KMS-11 (cell line): ENCODE measurements around the gene DNTT.
A peak's percentile ranks its signal among the peaks of the same experiment; 100 is the strongest.

Experiments used
- H2AFZ ChIP-seq: fragments of 200-600 bp; sonication (generic); 2 replicates; pipeline ENCODE4 v1.6.1; 2016; ENCODE audit warnings: antibody characterized with exemption, mixed run types, low read depth
- H3K27ac ChIP-seq: fragments of 200-600 bp; sonication (generic); 2 replicates; pipeline ENCODE4 v1.6.1; 2016; ENCODE audit warnings: mild to moderate bottlenecking, mixed run types
- H3K27me3 ChIP-seq: fragments of 200-600 bp; sonication (generic); 2 replicates; pipeline ENCODE4 v1.6.1; 2017; ENCODE audit warnings: mild to moderate bottlenecking, low read depth, mixed run types, moderate library complexity; ENCODE audit not compliant: insufficient read depth
- H3K36me3 ChIP-seq: fragments of 200-600 bp; sonication (generic); 2 replicates; pipeline ENCODE4 v1.6.1; 2017; ENCODE audit warnings: mild to moderate bottlenecking, mixed run types; ENCODE audit not compliant: insufficient read depth
- H3K4me1 ChIP-seq: fragments of 200-600 bp; sonication (generic); 2 replicates; pipeline ENCODE4 v1.6.1; 2016; ENCODE audit warnings: mild to moderate bottlenecking, low read depth, mixed run types; ENCODE audit not compliant: poor library complexity, severe bottlenecking
- H3K4me2 ChIP-seq: fragments of 200-600 bp; sonication (generic); 2 replicates; pipeline ENCODE4 v1.7.0; 2016; ENCODE audit warnings: mild to moderate bottlenecking, mixed run types
- H3K4me3 ChIP-seq: fragments of 200-600 bp; sonication (generic); IDR thresholded peaks from 2 replicates; pipeline ENCODE4 v1.6.1; 2017; ENCODE audit warnings: low read depth, low read length, mixed read lengths; ENCODE audit not compliant: insufficient read depth
- H3K79me2 ChIP-seq: fragments of 200-600 bp; sonication (generic); 2 replicates; pipeline ENCODE4 v1.6.1; 2016; ENCODE audit warnings: low read depth, mixed run types; ENCODE audit not compliant: insufficient read depth
- H3K9ac ChIP-seq: fragments of 200-600 bp; sonication (generic); 2 replicates; pipeline ENCODE4 v1.6.1; 2016; ENCODE audit warnings: mild to moderate bottlenecking, mixed run types
- H4K20me1 ChIP-seq: fragments of 200-600 bp; sonication (generic); 2 replicates; pipeline ENCODE4 v1.6.1; 2016; ENCODE audit warnings: mild to moderate bottlenecking, mixed run types; ENCODE audit not compliant: insufficient read depth
- CTCF ChIP-seq: fragments of 200-600 bp; sonication (generic); conservative IDR thresholded peaks from 2 replicates; pipeline ENCODE4 v1.6.1; 2017; ENCODE audit warnings: low read depth, mild to moderate bottlenecking, antibody characterized with exemption, low read length, moderate library complexity, mixed read lengths

DNTT gene

GRCh38 chr10:96271016-96271815, 33.0 kb upstream of the DNTT start, which contains the start of gene BLNK:
Gene BLNK, minus strand, starts transcription at chr10:96271569. Its CDS starts 171 bp downstream, at chr10:96271398.
- no peak within 1 kb of the TSS for H3K9ac ChIP-seq
- H3K79me2 ChIP-seq, result no peaks in the 10 kb centered on the region
- peak within 1 kb of the TSS; percentile 55; the same call in 1 of the 2 replicates for H2AFZ ChIP-seq
- no peaks in the 10 kb centered on the region for H4K20me1 ChIP-seq
- H3K4me3 ChIP-seq, result no peak within 1 kb of the TSS
- no peaks in the 10 kb centered on the region for H3K36me3 ChIP-seq
- no peaks in the 10 kb centered on the region for H3K27me3 ChIP-seq
- TF ChIP-seq CTCF, result no peak
- H3K4me1 ChIP-seq, result peaks cover 18% of the 10 kb centered on the region
- H3K4me2 ChIP-seq, result peak within 1 kb of the TSS; percentile 33; the same call in 1 of the 2 replicates
- H3K27ac ChIP-seq, result peak within 1 kb of the TSS; percentile 6; the same call in 1 of the 2 replicates

GRCh38 chr10:96272316-96273280, 31.6 kb upstream of the DNTT start:
- no peaks in the 10 kb centered on the region for H3K27me3 ChIP-seq
- H2AFZ ChIP-seq, result no peak overlapping the region
- no peak overlapping the region for H3K9ac ChIP-seq
- H3K36me3 ChIP-seq, result no peaks in the 10 kb centered on the region
- H3K79me2 ChIP-seq, result no peaks in the 10 kb centered on the region
- TF ChIP-seq CTCF, result no peak
- peaks cover 18% of the 10 kb centered on the region for H3K4me1 ChIP-seq
- H3K27ac ChIP-seq, result no peak overlapping the region
- H3K4me3 ChIP-seq, result no peak overlapping the region
- no peak overlapping the region for H3K4me2 ChIP-seq
- no peaks in the 10 kb centered on the region for H4K20me1 ChIP-seq

GRCh38 chr10:96275685-96276418, 28.4 kb upstream of the DNTT start:
- Histone ChIP-seq H3K4me1 (peaks cover 14% of the 10 kb centered on the region), H3K27me3 (no peaks in the 10 kb centered on the region), H3K4me3 (no peak overlapping the region), H3K27ac (no peak overlapping the region), H4K20me1 (no peaks in the 10 kb centered on the region), H3K9ac (no peak overlapping the region), H3K4me2 (no peak overlapping the region), H2AFZ (no peak overlapping the region), H3K36me3 (no peaks in the 10 kb centered on the region), H3K79me2 (no peaks in the 10 kb centered on the region)
- no peak for TF ChIP-seq CTCF

- Histone ChIP-seq H3K4me1 (peaks cover 8% of the 10 kb centered on the region), H3K9ac (no peak overlapping the region), H3K27ac (no peak overlapping the region), H4K20me1 (no peaks in the 10 kb centered on the region), H3K4me3 (no peak overlapping the region), H3K36me3 (no peaks in the 10 kb centered on the region), H3K79me2 (no peaks in the 10 kb centered on the region), H3K27me3 (no peaks in the 10 kb centered on the region), H2AFZ (no peak overlapping the region), H3K4me2 (no peak overlapping the region)
- no peak for TF ChIP-seq CTCF
Observed at GRCh38 chr10:96276426-96276825, 27.8 kb upstream of the DNTT start.
